Measurements from ENCODE around the gene CDCA7L. TPM values are rescaled to one million over a fixed set of nuclear protein-coding genes. Genes with fewer than 3 reads are reported as not detected.

CDCA7L gene
- 10 to 100 TPM; 20.2 to 53.4 (median 45.5) TPM for total RNA-seq
- 10 to 100 TPM; 15.6 to 18.1 TPM for polyA plus RNA-seq
- long read RNA-seq, donor 1, transcript CDCA7L-202 (9 exons, 1,830 nt) = major isoform, 66 of 128 reads
- long read RNA-seq, donor 1, transcript CDCA7L-203 (10 exons, 3,066 nt) = minor isoform, 26 of 128 reads
- long read RNA-seq, donor 1, partial matches to known transcripts = 8 of 128 reads
- long read RNA-seq, donor 1, other reads (novel, unspliced or antisense) = 28 of 128 reads
- long read RNA-seq, donor 2, transcript CDCA7L-202 (9 exons, 1,830 nt) = major isoform, 179 of 275 reads
- long read RNA-seq, donor 2, transcript CDCA7L-203 (10 exons, 3,066 nt) = minor isoform, 42 of 275 reads
- long read RNA-seq, donor 2, partial matches to known transcripts = 14 of 275 reads
- long read RNA-seq, donor 2, other reads (novel, unspliced or antisense) = 39 of 275 reads
- long read RNA-seq, donor 3, transcript CDCA7L-202 (9 exons, 1,830 nt) = major isoform, 33 of 88 reads
- long read RNA-seq, donor 3, transcript CDCA7L-203 (10 exons, 3,066 nt) = minor isoform, 24 of 88 reads
- long read RNA-seq, donor 3, partial matches to known transcripts = 1 of 88 reads
- long read RNA-seq, donor 3, other reads (novel, unspliced or antisense) = 30 of 88 reads

DNA sequence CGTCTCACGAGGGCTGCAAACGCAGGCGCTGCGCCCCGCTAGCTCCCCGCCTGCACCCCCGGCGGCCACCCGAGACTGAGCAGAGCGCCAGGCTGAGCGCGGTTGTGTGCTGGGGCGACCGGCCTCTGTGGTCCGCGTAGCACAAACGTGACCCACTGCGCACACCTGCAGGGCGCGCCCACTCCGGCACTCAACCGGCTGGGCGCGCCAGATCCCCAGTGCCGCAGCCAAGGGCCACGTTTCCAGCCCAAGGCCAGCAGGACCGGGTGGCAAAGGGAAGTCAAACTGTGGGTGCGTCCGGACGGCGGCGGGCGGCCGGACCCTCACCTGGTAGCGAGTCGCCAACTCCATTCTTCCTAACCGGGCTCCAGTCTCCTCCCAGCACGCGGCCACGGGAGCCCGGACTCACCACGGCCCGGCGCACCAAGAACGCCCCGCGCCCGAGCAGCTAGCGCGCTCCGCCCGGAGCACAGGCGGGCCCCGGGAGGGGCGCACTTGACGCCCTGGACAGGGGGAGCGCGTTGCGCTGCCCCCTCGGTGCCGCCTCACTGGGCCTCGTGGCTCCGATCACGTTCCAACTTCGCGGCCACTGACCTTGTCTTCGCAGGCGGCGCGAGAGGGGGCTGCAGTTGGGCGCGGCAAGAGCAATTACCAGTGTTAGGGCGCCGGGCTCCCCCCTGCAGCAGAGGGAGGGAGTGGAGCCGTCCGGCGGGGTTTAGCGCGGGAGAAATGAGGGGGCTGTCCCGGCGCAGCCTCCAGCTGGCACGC, at the start of gene CDCA7L:
Gene CDCA7L, minus strand, starts transcription at position 446 of the 768 bp plus-strand sequence. Its CDS starts 95 bp downstream, at position 351.
- intact Hi-C loops (cut with DNase I) = loop anchor here in 2 of 10 donors (5.0 to 10.0 kb wide), 2 partner anchors 51 to 57 kb away; no protein-coding TSS in a partner anchor
- H3K9me3 ChIP-seq = no peaks in the 10 kb centered on the region
- WGBS, 4 donors = 0 to 1% (median 1%) methylated on average over 35 to 83 of the region's 83 CpGs
- no peaks in the 10 kb centered on the region for H3K36me3 ChIP-seq
- ATAC-seq (peak; percentile 83 to 96 (median 94)), DNase-seq (peak; percentile 69 to 87 (median 85))
- no peaks in the 10 kb centered on the region for H3K27me3 ChIP-seq
- peaks cover 0 to 45% (median 17%) of the 10 kb centered on the region in 12 donors for H3K4me1 ChIP-seq
- peak within 1 kb of the TSS; percentile 34 to 78 (median 70) for H3K4me3 ChIP-seq
- peak in 1 of 2 donors; percentile 54 for TF ChIP-seq POLR2A (IDR thresholded peaks at IDR 0.05)
- TF ChIP-seq CTCF (IDR thresholded peaks at IDR 0.05) = no peak
- H3K27ac ChIP-seq = peak within 1 kb of the TSS; percentile 6 to 92 (median 87)

- Histone ChIP-seq H3K9me3 (no peaks in the 10 kb centered on the region), H3K27ac (no peak overlapping the region), H3K4me3 (no peak overlapping the region), H3K4me1 (no peaks in the 10 kb centered on the region), H3K36me3 (no peaks in the 10 kb centered on the region), H3K27me3 (no peaks in the 10 kb centered on the region)
- TF ChIP-seq CTCF (IDR thresholded peaks at IDR 0.05) (no peak), POLR2A (IDR thresholded peaks at IDR 0.05) (no peak)
- intact Hi-C loops (cut with DNase I) = no loop called here
- ATAC-seq (no peak), DNase-seq (no peak)
- WGBS, 4 donors = 85 to 95% (median 93%) methylated on average over 5 of the region's 5 CpGs
These were observed 40.4 kb upstream of the CDCA7L start for GRCh38 chr7:21986096-21986495.

- DNase-seq (no peak), ATAC-seq (no peak)
- H3K4me1 ChIP-seq = no peaks in the 10 kb centered on the region
- intact Hi-C loops (cut with DNase I) = no loop called here
- no peak overlapping the region for H3K4me3 ChIP-seq
- no peaks in the 10 kb centered on the region for H3K9me3 ChIP-seq
- WGBS, 4 donors = 42 to 52% (median 47%) methylated on average over 2 of the region's 2 CpGs
- TF ChIP-seq CTCF (IDR thresholded peaks at IDR 0.05) (no peak), POLR2A (IDR thresholded peaks at IDR 0.05) (no peak)
- no peak overlapping the region for H3K27ac ChIP-seq
- H3K36me3 ChIP-seq = no peaks in the 10 kb centered on the region
- H3K27me3 ChIP-seq = no peaks in the 10 kb centered on the region
These were observed 38.3 kb upstream of the CDCA7L start for GRCh38 chr7:21984042-21984441.

DNA sequence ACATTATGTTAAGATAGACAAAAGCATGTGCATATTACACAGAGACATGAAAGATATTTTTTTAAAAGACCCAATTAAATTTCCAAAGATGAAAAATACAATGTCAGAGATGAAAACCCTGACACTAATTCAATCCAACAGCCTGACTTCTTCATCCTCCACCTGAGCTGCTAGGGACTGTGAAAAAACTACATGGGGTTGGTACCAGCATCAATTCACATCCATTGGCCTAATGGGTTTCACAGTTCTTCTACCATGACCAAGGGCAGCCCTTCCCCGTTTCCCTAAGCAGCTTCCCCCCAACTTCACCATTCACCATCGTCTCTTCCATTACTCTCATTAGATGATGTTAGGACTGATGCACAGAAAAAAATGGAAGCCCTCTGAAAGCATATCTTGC, 37.4 kb upstream of the CDCA7L start:
- ATAC-seq (no peak), DNase-seq (no peak)
- Histone ChIP-seq H3K27me3 (no peaks in the 10 kb centered on the region), H3K4me1 (no peaks in the 10 kb centered on the region), H3K4me3 (no peak overlapping the region), H3K27ac (no peak overlapping the region), H3K36me3 (no peaks in the 10 kb centered on the region), H3K9me3 (no peaks in the 10 kb centered on the region)
- WGBS, 4 donors = 84 to 95% (median 89%) methylated on average over 2 of the region's 2 CpGs
- intact Hi-C loops (cut with DNase I) = no loop called here
- TF ChIP-seq POLR2A (IDR thresholded peaks at IDR 0.05) (no peak), CTCF (IDR thresholded peaks at IDR 0.05) (no peak)
